ENCODE measurements around the gene NTSR1.
"Not testable (repeated sequence)": the region's sequence is repeated elsewhere in the genome, so short reads cannot be mapped to it uniquely, and the experiment has no call there.

Gene NTSR1

GRCh38 chr20:62675156-62675876 is 33.3 kb upstream of the NTSR1 start:
- DNase-seq: no peak

- no peak for DNase-seq
Measured at GRCh38 chr20:62675877-62676260, 32.8 kb upstream of the NTSR1 start.

GRCh38 chr20:62676976-62677375 is 31.7 kb upstream of the NTSR1 start:
- no peak for DNase-seq

GRCh38 chr20:62677678-62678077 is 31.0 kb upstream of the NTSR1 start:
- no peak for DNase-seq

- no peak for DNase-seq
Measured at GRCh38 chr20:62678553-62678952, 30.1 kb upstream of the NTSR1 start.

GRCh38 chr20:62679978-62680589 is 28.6 kb upstream of the NTSR1 start:
- DNase-seq: no peak

GRCh38 chr20:62682912-62683517 is 25.6 kb upstream of the NTSR1 start:
- DNase-seq: no peak

GRCh38 chr20:62683660-62684322 is 24.8 kb upstream of the NTSR1 start:
- DNase-seq: not testable (repeated sequence)

GRCh38 chr20:62684981-62685380 is 23.7 kb upstream of the NTSR1 start:
- no peak for DNase-seq

- no peak for DNase-seq
Measured at GRCh38 chr20:62685781-62686555, 22.7 kb upstream of the NTSR1 start.

GRCh38 chr20:62686869-62687830 is 21.5 kb upstream of the NTSR1 start:
- no peak for DNase-seq

GRCh38 chr20:62688083-62688482 is 20.6 kb upstream of the NTSR1 start:
- no peak for DNase-seq

- no peak for DNase-seq
Measured at GRCh38 chr20:62688855-62689460, 19.7 kb upstream of the NTSR1 start.

GRCh38 chr20:62689861-62690260 is 18.8 kb upstream of the NTSR1 start:
- DNase-seq: no peak

- no peak for DNase-seq
Measured at GRCh38 chr20:62690261-62690820, 18.3 kb upstream of the NTSR1 start.

GRCh38 chr20:62691487-62691886 is 17.1 kb upstream of the NTSR1 start:
- DNase-seq: no peak

- DNase-seq: no peak
Measured at GRCh38 chr20:62692176-62692575, 16.5 kb upstream of the NTSR1 start.

- DNase-seq: no peak
Measured at GRCh38 chr20:62692801-62693523, 15.7 kb upstream of the NTSR1 start.

- no peak for DNase-seq
Measured at GRCh38 chr20:62693524-62693922, 15.1 kb upstream of the NTSR1 start.

GRCh38 chr20:62694106-62694505 is 14.5 kb upstream of the NTSR1 start:
- DNase-seq: no peak
